ENCODE measurements around the gene SUPT20HL1. TPM values are rescaled to one million over a fixed set of nuclear protein-coding genes. Genes with fewer than 3 reads are reported as not detected.
"Not testable (repeated sequence)": the region's sequence is repeated elsewhere in the genome, so short reads cannot be mapped to it uniquely, and the experiment has no call there.

SUPT20HL1 gene
- total RNA-seq, 1 donor, result not detected

DNA sequence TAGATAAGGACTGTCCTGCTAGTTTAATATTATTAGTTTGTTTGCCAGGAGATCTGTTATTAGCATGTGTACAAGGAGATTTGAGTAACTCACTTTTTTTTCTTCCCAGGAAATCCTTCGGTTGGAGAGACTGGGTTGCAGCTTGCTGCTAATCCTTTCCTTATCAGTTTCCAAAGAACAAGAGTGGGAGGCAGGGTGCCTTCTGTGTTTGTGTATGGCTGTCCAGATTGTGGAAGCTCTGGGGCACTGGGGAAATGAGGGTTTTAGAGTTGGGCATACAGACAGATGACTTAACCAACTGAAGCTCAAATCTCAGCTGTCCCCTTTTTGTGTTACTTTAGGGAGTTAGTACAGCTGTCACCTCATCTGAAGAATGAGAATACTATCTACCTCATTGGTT, 12.6 kb upstream of the SUPT20HL1 start:
- Histone ChIP-seq H2AFZ (ENCODE audit: low read length) (no peak overlapping the region), H3K36me3 (ENCODE audit: insufficient read depth, low read length) (no peaks in the 10 kb centered on the region), H3K27ac (ENCODE audit: low read depth, low read length) (no peak overlapping the region), H3K27me3 (ENCODE audit: insufficient read depth, low read length) (no peaks in the 10 kb centered on the region), H4K20me1 (ENCODE audit: insufficient read depth, low read length) (no peaks in the 10 kb centered on the region), H3K4me1 (ENCODE audit: insufficient read depth, low read length) (no peaks in the 10 kb centered on the region), H3K4me3 (ENCODE audit: insufficient read depth, low read length) (no peak overlapping the region), H3K9me3 (ENCODE audit: low read depth, low read length) (no peaks in the 10 kb centered on the region), H3K4me2 (ENCODE audit: insufficient read depth, low read length) (no peak overlapping the region), H3K79me2 (ENCODE audit: insufficient read depth, low read length) (no peaks in the 10 kb centered on the region)
- DNase-seq (ENCODE audit: insufficient read length, low spot score, missing footprints), result no peak
- TF ChIP-seq, protein P1, sequence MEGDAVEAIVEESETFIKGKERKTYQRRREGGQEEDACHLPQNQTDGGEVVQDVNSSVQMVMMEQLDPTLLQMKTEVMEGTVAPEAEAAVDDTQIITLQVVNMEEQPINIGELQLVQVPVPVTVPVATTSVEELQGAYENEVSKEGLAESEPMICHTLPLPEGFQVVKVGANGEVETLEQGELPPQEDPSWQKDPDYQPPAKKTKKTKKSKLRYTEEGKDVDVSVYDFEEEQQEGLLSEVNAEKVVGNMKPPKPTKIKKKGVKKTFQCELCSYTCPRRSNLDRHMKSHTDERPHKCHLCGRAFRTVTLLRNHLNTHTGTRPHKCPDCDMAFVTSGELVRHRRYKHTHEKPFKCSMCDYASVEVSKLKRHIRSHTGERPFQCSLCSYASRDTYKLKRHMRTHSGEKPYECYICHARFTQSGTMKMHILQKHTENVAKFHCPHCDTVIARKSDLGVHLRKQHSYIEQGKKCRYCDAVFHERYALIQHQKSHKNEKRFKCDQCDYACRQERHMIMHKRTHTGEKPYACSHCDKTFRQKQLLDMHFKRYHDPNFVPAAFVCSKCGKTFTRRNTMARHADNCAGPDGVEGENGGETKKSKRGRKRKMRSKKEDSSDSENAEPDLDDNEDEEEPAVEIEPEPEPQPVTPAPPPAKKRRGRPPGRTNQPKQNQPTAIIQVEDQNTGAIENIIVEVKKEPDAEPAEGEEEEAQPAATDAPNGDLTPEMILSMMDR (IDR thresholded peaks at IDR 0.05; ENCODE audit: extremely low read depth, low read depth, low read length), result no peak

DNA sequence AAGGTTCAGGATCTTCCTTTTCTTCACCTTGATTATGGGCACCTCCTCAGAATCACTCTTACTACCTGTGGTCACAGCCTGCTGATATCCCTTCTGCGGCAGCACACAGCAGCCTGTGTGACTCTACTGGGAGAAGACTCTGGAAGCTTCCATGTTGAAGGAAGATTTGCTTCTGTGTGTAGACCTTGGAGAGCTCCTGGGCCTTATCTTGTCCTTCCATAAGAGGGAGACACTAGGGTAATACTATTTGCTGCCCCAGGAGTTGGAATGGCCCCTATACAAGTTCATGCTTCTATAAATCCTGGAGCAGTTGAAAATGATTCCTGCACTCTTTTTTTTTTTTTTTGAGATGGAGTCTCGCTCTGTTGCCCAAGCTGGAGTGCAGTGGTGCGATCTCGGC, 10.2 kb upstream of the SUPT20HL1 start:
- no peak overlapping the region for H3K27ac ChIP-seq (ENCODE audit: low read depth, low read length)
- H2AFZ ChIP-seq (ENCODE audit: low read length), result no peak overlapping the region
- TF ChIP-seq, protein P1 (IDR thresholded peaks at IDR 0.05; ENCODE audit: extremely low read depth, low read depth, low read length), result no peak
- no peaks in the 10 kb centered on the region for H4K20me1 ChIP-seq (ENCODE audit: insufficient read depth, low read length)
- H3K4me1 ChIP-seq (ENCODE audit: insufficient read depth, low read length), result peaks cover under 1% of the 10 kb centered on the region
- H3K27me3 ChIP-seq (ENCODE audit: insufficient read depth, low read length), result no peaks in the 10 kb centered on the region
- H3K4me2 ChIP-seq (ENCODE audit: insufficient read depth, low read length), result no peak overlapping the region
- H3K36me3 ChIP-seq (ENCODE audit: insufficient read depth, low read length), result no peaks in the 10 kb centered on the region
- H3K79me2 ChIP-seq (ENCODE audit: insufficient read depth, low read length), result no peaks in the 10 kb centered on the region
- H3K9me3 ChIP-seq (ENCODE audit: low read depth, low read length), result no peaks in the 10 kb centered on the region
- no peak for DNase-seq (ENCODE audit: insufficient read length, low spot score, missing footprints)
- no peak overlapping the region for H3K4me3 ChIP-seq (ENCODE audit: insufficient read depth, low read length)

DNA sequence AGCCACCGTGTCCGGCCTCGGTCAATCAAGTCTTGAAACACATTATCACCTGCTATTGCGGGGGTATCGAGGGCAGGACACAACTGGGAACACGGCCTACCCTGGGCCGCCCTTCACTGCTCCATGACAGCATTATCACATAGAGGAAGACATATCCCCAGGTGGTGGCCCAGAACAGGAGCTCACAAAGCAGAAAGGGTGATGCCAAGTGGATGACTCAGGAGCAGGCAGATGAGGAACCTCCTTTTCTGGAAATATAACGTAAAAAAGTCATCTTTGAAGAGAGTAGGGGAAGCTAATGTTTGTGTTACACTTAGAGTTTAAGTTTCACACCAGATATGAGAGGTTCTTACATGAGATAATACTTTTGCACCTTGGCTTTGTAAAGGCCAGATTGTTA, 5.3 kb upstream of the SUPT20HL1 start:
- Histone ChIP-seq H3K27me3 (ENCODE audit: insufficient read depth, low read length) (no peaks in the 10 kb centered on the region), H3K27ac (ENCODE audit: low read depth, low read length) (peak overlapping the region; percentile 48), H3K79me2 (ENCODE audit: insufficient read depth, low read length) (no peaks in the 10 kb centered on the region), H3K9me3 (ENCODE audit: low read depth, low read length) (no peaks in the 10 kb centered on the region), H3K4me1 (ENCODE audit: insufficient read depth, low read length) (peaks cover 7% of the 10 kb centered on the region), H2AFZ (ENCODE audit: low read length) (no peak overlapping the region), H3K36me3 (ENCODE audit: insufficient read depth, low read length) (no peaks in the 10 kb centered on the region), H3K4me3 (ENCODE audit: insufficient read depth, low read length) (no peak overlapping the region), H4K20me1 (ENCODE audit: insufficient read depth, low read length) (no peaks in the 10 kb centered on the region), H3K4me2 (ENCODE audit: insufficient read depth, low read length) (no peak overlapping the region)
- DNase-seq (ENCODE audit: insufficient read length, low spot score, missing footprints), result no peak
- TF ChIP-seq, protein P1 (IDR thresholded peaks at IDR 0.05; ENCODE audit: extremely low read depth, low read depth, low read length), result no peak

DNA sequence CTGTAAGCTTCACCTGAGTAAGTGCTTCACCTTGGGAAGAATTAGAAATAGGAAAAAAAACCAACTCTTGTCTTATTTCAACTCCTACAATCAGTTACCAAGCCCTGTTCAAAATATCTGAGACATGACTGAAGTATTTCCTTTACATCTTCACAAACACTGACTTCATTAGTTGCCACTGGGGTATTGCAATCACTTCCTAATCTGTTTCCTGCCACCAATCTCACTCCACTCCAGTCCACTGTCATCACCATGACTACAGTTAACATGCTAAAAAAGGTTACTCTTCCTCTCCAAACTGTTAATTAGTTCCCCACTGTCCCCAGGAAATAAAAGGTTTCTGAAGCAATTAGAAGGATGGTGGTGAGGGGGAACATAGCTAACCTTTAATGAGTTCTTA, 3.3 kb upstream of the SUPT20HL1 start:
- TF ChIP-seq, protein P1 (IDR thresholded peaks at IDR 0.05; ENCODE audit: extremely low read depth, low read depth, low read length), result no peak
- Histone ChIP-seq H3K79me2 (ENCODE audit: insufficient read depth, low read length) (no peaks in the 10 kb centered on the region), H2AFZ (ENCODE audit: low read length) (no peak overlapping the region), H3K4me2 (ENCODE audit: insufficient read depth, low read length) (no peak overlapping the region), H3K36me3 (ENCODE audit: insufficient read depth, low read length) (no peaks in the 10 kb centered on the region), H3K27ac (ENCODE audit: low read depth, low read length) (no peak overlapping the region), H3K4me1 (ENCODE audit: insufficient read depth, low read length) (peaks cover 7% of the 10 kb centered on the region), H4K20me1 (ENCODE audit: insufficient read depth, low read length) (no peaks in the 10 kb centered on the region), H3K9me3 (ENCODE audit: low read depth, low read length) (no peaks in the 10 kb centered on the region), H3K27me3 (ENCODE audit: insufficient read depth, low read length) (no peaks in the 10 kb centered on the region), H3K4me3 (ENCODE audit: insufficient read depth, low read length) (no peak overlapping the region)
- DNase-seq (ENCODE audit: insufficient read length, low spot score, missing footprints), result peak; percentile 74

DNA sequence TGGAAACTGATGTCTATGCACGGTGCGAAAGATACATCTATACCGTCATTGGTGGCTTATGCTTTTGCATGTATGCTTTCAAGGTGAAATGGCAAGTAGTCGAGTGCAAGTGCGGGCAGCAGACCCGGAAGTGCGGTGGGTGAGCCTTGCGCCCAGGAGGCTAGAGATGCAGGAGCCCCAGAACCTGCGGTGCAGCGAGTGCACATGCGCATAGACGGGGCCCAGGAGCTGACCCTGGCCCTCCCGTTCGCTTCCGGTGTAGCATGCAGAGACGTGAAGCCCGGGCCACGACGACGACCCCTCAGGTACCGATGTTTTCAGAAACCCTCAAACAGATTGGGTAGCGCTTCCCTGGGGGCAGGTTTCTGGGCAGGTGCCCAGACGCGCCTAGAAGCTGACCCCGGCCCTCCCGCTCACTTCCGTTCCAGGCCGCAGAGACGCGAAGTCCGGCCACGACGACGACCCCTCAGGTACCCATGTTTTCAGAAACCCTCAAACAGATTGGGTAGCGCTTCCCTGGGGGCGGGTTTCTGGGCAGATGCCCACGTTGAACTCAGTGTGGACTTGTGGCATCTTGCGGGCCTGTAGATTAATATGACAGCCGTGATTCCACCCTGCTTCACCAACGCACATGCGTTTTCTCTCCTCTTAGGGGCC, 1.8 kb downstream of the SUPT20HL1 start:
- not testable (repeated sequence) for H3K27ac ChIP-seq (ENCODE audit: low read depth, low read length); H2AFZ ChIP-seq (ENCODE audit: low read length); DNase-seq (ENCODE audit: insufficient read length, low spot score, missing footprints); H3K79me2 ChIP-seq (ENCODE audit: insufficient read depth, low read length); H3K4me2 ChIP-seq (ENCODE audit: insufficient read depth, low read length); H3K4me1 ChIP-seq (ENCODE audit: insufficient read depth, low read length); H3K36me3 ChIP-seq (ENCODE audit: insufficient read depth, low read length); H3K9me3 ChIP-seq (ENCODE audit: low read depth, low read length); H3K27me3 ChIP-seq (ENCODE audit: insufficient read depth, low read length); H3K4me3 ChIP-seq (ENCODE audit: insufficient read depth, low read length); H4K20me1 ChIP-seq (ENCODE audit: insufficient read depth, low read length)

DNA sequence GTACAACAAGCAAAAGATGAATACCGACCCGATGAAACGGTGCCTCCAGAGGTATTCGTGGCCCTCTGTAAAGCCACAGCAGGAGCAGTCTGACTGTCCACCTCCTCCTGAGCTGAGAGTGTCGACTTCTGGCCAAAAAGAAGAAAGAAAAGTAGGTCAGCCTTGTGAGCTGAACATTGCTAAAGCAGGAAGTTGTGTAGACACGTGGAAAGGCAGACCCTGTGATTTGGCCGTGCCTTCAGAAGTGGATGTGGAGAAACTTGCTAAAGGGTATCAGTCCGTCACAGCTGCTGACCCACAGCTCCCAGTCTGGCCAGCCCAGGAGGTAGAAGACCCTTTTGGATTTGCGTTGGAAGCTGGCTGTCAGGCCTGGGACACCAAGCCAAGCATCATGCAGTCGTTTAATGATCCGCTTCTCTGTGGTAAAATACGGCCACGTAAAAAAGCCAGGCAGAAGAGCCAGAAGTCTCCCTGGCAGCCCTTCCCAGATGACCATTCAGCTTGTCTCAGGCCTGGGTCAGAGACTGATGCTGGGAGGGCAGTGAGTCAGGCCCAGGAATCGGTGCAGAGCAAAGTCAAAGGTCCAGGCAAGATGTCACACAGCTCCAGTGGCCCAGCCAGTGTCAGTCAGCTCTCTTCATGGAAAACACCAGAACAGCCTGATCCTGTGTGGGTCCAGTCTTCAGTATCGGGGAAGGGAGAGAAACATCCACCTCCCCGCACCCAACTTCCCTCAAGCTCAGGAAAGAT, 3.2 kb downstream of the SUPT20HL1 start:
- H3K4me2 ChIP-seq (ENCODE audit: insufficient read depth, low read length); H3K4me1 ChIP-seq (ENCODE audit: insufficient read depth, low read length); H3K9me3 ChIP-seq (ENCODE audit: low read depth, low read length); H3K27ac ChIP-seq (ENCODE audit: low read depth, low read length); H3K4me3 ChIP-seq (ENCODE audit: insufficient read depth, low read length); DNase-seq (ENCODE audit: insufficient read length, low spot score, missing footprints); H3K27me3 ChIP-seq (ENCODE audit: insufficient read depth, low read length); H3K79me2 ChIP-seq (ENCODE audit: insufficient read depth, low read length); H4K20me1 ChIP-seq (ENCODE audit: insufficient read depth, low read length); H3K36me3 ChIP-seq (ENCODE audit: insufficient read depth, low read length): not testable (repeated sequence)
- H2AFZ ChIP-seq (ENCODE audit: low read length), result peak overlapping the region; percentile 29
